ENCODE data around the gene EYS. TPM values are rescaled to one million over a fixed set of nuclear protein-coding genes. Genes with fewer than 3 reads are reported as not detected.

EYS gene
- total and polyA plus RNA-seq, 2 experiments from 2014 or later = under 0.01 to 0.15 TPM

DNA sequence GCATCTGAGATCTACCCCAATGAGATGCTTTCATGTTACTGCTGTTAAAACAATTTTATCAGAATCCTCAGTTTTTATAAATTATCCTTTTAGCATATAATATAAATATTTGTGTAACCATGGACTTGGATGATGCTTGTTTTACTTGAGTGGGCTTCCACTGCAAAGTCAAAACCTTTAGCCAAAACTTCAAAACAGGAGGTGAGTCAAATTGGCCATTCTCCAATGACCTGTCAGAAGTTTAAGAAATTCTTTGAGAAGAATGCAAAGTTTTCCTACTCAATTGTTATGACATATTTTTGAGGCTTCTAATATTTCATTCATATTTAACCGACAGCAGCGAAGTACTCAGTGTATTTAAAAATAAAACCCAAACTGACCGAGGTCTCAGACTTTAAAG, 507.9 kb downstream of the EYS start:
- Histone ChIP-seq H3K27ac (no peak overlapping the region), H3K4me3 (no peak overlapping the region), H3K4me1 (ENCODE audit: low read depth) (no peaks in the 10 kb centered on the region), H3K27me3 (no peaks in the 10 kb centered on the region), H3K9me3 (ENCODE audit: low read depth) (no peaks in the 10 kb centered on the region), H3K36me3 (no peaks in the 10 kb centered on the region)
- DNase-seq (ENCODE audit: low read depth in 1 of 2, low spot score in 1 of 2) = no peak
- TF ChIP-seq, protein P1, sequence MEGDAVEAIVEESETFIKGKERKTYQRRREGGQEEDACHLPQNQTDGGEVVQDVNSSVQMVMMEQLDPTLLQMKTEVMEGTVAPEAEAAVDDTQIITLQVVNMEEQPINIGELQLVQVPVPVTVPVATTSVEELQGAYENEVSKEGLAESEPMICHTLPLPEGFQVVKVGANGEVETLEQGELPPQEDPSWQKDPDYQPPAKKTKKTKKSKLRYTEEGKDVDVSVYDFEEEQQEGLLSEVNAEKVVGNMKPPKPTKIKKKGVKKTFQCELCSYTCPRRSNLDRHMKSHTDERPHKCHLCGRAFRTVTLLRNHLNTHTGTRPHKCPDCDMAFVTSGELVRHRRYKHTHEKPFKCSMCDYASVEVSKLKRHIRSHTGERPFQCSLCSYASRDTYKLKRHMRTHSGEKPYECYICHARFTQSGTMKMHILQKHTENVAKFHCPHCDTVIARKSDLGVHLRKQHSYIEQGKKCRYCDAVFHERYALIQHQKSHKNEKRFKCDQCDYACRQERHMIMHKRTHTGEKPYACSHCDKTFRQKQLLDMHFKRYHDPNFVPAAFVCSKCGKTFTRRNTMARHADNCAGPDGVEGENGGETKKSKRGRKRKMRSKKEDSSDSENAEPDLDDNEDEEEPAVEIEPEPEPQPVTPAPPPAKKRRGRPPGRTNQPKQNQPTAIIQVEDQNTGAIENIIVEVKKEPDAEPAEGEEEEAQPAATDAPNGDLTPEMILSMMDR (IDR thresholded peaks at IDR 0.05; ENCODE audit: low read depth, low read length) = no peak

DNA sequence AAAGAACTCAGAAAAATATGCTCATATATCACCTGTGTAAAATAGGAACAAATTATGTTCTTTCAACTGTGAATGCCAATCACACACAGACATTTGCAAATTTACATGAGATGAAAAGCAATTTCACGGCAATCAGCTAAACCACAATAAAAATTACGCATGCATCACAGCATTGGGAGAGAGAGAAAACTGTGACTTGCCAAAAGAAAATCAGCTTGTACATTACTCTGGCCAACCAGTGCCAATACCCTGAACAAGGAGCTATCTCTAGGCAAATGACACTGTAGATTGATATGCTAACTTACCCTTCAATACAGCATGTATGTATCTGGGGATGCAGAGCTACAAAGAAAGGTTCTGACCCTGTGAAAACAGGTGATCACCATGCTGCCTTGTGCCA, 515.6 kb downstream of the EYS start:
- H3K27me3 ChIP-seq = no peaks in the 10 kb centered on the region
- H3K4me3 ChIP-seq = no peak overlapping the region
- no peaks in the 10 kb centered on the region for H3K4me1 ChIP-seq (ENCODE audit: low read depth)
- TF ChIP-seq, protein P1 (IDR thresholded peaks at IDR 0.05; ENCODE audit: low read depth, low read length) = no peak
- no peaks in the 10 kb centered on the region for H3K9me3 ChIP-seq (ENCODE audit: low read depth)
- no peak overlapping the region for H3K27ac ChIP-seq
- H3K36me3 ChIP-seq = no peaks in the 10 kb centered on the region
- DNase-seq (ENCODE audit: low read depth in 1 of 2, low spot score in 1 of 2) = no peak

GRCh38 chr6:65189236-65189881, 517.7 kb downstream of the EYS start:
- no peaks in the 10 kb centered on the region for H3K27me3 ChIP-seq
- no peaks in the 10 kb centered on the region for H3K36me3 ChIP-seq
- no peaks in the 10 kb centered on the region for H3K9me3 ChIP-seq (ENCODE audit: low read depth)
- no peak overlapping the region for H3K4me3 ChIP-seq
- DNase-seq (ENCODE audit: low read depth in 1 of 2, low spot score in 1 of 2) = no peak
- TF ChIP-seq, protein P1 (IDR thresholded peaks at IDR 0.05; ENCODE audit: low read depth, low read length) = no peak
- no peak overlapping the region for H3K27ac ChIP-seq
- no peaks in the 10 kb centered on the region for H3K4me1 ChIP-seq (ENCODE audit: low read depth)

DNA sequence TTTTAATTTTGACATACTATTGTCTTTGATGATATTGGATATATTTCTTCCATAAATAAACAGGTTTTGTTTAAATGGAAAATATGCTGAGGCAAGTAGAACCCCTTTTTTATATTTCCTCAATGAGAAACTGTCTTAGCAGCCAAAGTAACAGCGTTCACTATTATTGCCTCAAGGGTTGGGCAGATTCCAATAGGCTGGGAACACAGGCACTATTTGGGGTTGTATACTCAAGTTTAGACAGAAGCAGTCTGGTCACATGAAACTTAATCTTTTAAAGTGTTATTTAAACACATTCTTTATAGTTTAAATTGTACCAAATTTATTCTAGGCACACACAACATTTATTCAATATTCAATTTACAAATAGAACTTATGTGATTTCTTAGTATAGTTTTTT, 520.2 kb downstream of the EYS start:
- no peak overlapping the region for H3K4me3 ChIP-seq
- no peaks in the 10 kb centered on the region for H3K36me3 ChIP-seq
- H3K4me1 ChIP-seq (ENCODE audit: low read depth) = no peaks in the 10 kb centered on the region
- H3K27me3 ChIP-seq = no peaks in the 10 kb centered on the region
- no peaks in the 10 kb centered on the region for H3K9me3 ChIP-seq (ENCODE audit: low read depth)
- TF ChIP-seq, protein P1 (IDR thresholded peaks at IDR 0.05; ENCODE audit: low read depth, low read length) = no peak
- no peak overlapping the region for H3K27ac ChIP-seq
- no peak for DNase-seq (ENCODE audit: low read depth in 1 of 2, low spot score in 1 of 2)

- DNase-seq (ENCODE audit: low read depth in 1 of 2, low spot score in 1 of 2) = peak in 1 of 2 donors; percentile 0
- TF ChIP-seq, protein P1 (IDR thresholded peaks at IDR 0.05; ENCODE audit: low read depth, low read length) = no peak
- no peak overlapping the region for H3K27ac ChIP-seq
These were observed 524.3 kb downstream of the EYS start for GRCh38 chr6:65182681-65183080.

More at GRCh38 chr6:65182681-65183080, 524.3 kb downstream of the EYS start:
- H3K4me1 ChIP-seq (ENCODE audit: low read depth) = no peaks in the 10 kb centered on the region
- no peaks in the 10 kb centered on the region for H3K27me3 ChIP-seq
- H3K36me3 ChIP-seq = no peaks in the 10 kb centered on the region
- H3K4me3 ChIP-seq = no peak overlapping the region
- no peaks in the 10 kb centered on the region for H3K9me3 ChIP-seq (ENCODE audit: low read depth)

All from cardiac muscle cell (in vitro differentiated cells and primary cell).